ENCODE results near the gene PGBD1. TPM values are rescaled to one million over a fixed set of nuclear protein-coding genes. Genes with fewer than 3 reads are reported as not detected.

PGBD1 gene
- total RNA-seq, 1 experiment from 2014 or later = 2.5 TPM

GRCh38 chr6:28269492-28269891 is 11.9 kb upstream of the PGBD1 start:
- Mint-ChIP-seq H3K4me1 (ENCODE audit: insufficient read depth, unreplicated experiment) (no peaks in the 10 kb centered on the region), H3K9me3 (ENCODE audit: unreplicated experiment) (no peaks in the 10 kb centered on the region), H3K4me3 (ENCODE audit: unreplicated experiment) (no peak overlapping the region), H3K36me3 (ENCODE audit: insufficient read depth, unreplicated experiment) (peaks cover 22% of the 10 kb centered on the region), H3K27me3 (ENCODE audit: insufficient read depth, unreplicated experiment) (no peaks in the 10 kb centered on the region), H3K27ac (ENCODE audit: low read depth, unreplicated experiment) (no peak overlapping the region)
- peak; percentile 75 for DNase-seq (ENCODE audit: unreplicated experiment)
- TF ChIP-seq, protein P1, sequence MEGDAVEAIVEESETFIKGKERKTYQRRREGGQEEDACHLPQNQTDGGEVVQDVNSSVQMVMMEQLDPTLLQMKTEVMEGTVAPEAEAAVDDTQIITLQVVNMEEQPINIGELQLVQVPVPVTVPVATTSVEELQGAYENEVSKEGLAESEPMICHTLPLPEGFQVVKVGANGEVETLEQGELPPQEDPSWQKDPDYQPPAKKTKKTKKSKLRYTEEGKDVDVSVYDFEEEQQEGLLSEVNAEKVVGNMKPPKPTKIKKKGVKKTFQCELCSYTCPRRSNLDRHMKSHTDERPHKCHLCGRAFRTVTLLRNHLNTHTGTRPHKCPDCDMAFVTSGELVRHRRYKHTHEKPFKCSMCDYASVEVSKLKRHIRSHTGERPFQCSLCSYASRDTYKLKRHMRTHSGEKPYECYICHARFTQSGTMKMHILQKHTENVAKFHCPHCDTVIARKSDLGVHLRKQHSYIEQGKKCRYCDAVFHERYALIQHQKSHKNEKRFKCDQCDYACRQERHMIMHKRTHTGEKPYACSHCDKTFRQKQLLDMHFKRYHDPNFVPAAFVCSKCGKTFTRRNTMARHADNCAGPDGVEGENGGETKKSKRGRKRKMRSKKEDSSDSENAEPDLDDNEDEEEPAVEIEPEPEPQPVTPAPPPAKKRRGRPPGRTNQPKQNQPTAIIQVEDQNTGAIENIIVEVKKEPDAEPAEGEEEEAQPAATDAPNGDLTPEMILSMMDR (IDR thresholded peaks at IDR 0.05; ENCODE audit: unreplicated experiment) = no peak
- CTCF ChIA-PET = interaction anchor here (4.6 kb wide), 1 partner anchor 85 kb away, joined by 32 read pairs; no protein-coding TSS in a partner anchor
- intact Hi-C loops (cut with micrococcal nuclease) = loop anchor here (5.0 kb wide), 2 partner anchors 88 to 127 kb away; partner anchors contain the start of gene ZKSCAN8
- POLR2A ChIA-PET = interaction anchor here (0.7 to 8.2 kb wide), 12 partner anchors 8 to 177 kb away, joined by 3 to 110 read pairs (median 14); partner anchors contain the start of genes PGBD1, ZKSCAN3, ZKSCAN4 and ZKSCAN8
- no TSS peak for BruUV-seq (replicated peaks)

DNA sequence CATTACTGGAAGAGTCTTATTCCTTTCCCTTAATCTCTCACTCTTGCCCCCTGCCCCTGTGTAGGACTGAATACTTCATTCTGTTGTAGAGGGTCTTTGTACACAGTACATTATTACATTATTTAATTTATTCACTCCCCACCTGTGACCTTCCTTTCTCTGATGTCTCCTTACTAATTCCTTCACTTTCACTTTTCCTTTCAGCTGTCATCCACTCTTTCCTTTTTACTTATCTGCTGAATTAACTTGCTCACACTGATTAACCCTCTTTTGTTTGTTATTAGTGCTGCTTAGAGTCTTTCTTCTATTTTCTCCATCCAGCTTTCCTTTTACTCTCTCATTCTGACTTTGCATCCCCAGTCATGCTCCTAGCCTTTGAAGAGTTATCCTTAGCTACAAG is 6.5 kb upstream of the PGBD1 start:
- peaks cover 47% of the 10 kb centered on the region for H3K36me3 Mint-ChIP-seq (ENCODE audit: insufficient read depth, unreplicated experiment)
- no peaks in the 10 kb centered on the region for H3K27me3 Mint-ChIP-seq (ENCODE audit: insufficient read depth, unreplicated experiment)
- H3K4me1 Mint-ChIP-seq (ENCODE audit: insufficient read depth, unreplicated experiment) = no peaks in the 10 kb centered on the region
- TF ChIP-seq, protein P1 (IDR thresholded peaks at IDR 0.05; ENCODE audit: unreplicated experiment) = no peak
- no TSS peak for BruUV-seq (replicated peaks)
- no peak overlapping the region for H3K27ac Mint-ChIP-seq (ENCODE audit: low read depth, unreplicated experiment)
- no peak for DNase-seq (ENCODE audit: unreplicated experiment)
- intact Hi-C loops (cut with micrococcal nuclease) = no loop called here
- H3K9me3 Mint-ChIP-seq (ENCODE audit: unreplicated experiment) = no peaks in the 10 kb centered on the region
- ChIA-PET POLR2A (interaction anchor here (1.0 to 1.2 kb wide), 4 partner anchors 15 to 113 kb away, joined by 3 to 4 read pairs (median 3); partner anchors contain the start of gene ZKSCAN4), CTCF (no interaction called here)
- no peak overlapping the region for H3K4me3 Mint-ChIP-seq (ENCODE audit: unreplicated experiment)

DNA sequence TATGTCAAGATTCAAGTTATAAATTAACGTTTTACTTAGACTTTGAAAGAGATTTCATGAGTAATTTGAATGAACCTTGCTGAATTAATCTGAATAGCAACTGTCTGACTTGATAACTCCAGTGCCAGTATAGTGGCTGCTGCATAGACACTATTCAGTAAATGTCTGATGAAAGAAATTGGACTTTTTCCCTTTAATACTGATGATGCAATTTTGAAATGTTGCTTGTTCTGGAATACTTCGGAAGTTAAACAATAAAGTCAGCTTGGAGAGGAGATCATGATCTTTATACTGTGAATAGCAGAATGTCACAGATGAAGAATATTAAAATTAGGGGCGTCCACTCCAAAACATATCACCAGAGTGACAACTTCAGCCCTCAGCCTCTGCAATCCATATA is 3.6 kb upstream of the PGBD1 start:
- no peaks in the 10 kb centered on the region for H3K27me3 Mint-ChIP-seq (ENCODE audit: insufficient read depth, unreplicated experiment)
- H3K4me3 Mint-ChIP-seq (ENCODE audit: unreplicated experiment) = no peak overlapping the region
- BruUV-seq (replicated peaks) = no TSS peak
- ChIA-PET POLR2A (interaction anchor here (1.6 to 2.3 kb wide), 2 partner anchors 9 to 11 kb away, joined by 6 to 8 read pairs; partner anchors contain the start of gene ZSCAN26), CTCF (interaction anchor here (0.5 kb wide), 1 partner anchor 136 kb away, joined by 4 read pairs; no protein-coding TSS in a partner anchor)
- peaks cover 8% of the 10 kb centered on the region for H3K9me3 Mint-ChIP-seq (ENCODE audit: unreplicated experiment)
- TF ChIP-seq, protein P1 (IDR thresholded peaks at IDR 0.05; ENCODE audit: unreplicated experiment) = no peak
- no peak for DNase-seq (ENCODE audit: unreplicated experiment)
- intact Hi-C loops (cut with micrococcal nuclease) = no loop called here
- peaks cover 40% of the 10 kb centered on the region for H3K36me3 Mint-ChIP-seq (ENCODE audit: insufficient read depth, unreplicated experiment)
- H3K4me1 Mint-ChIP-seq (ENCODE audit: insufficient read depth, unreplicated experiment) = peaks cover 9% of the 10 kb centered on the region
- no peak overlapping the region for H3K27ac Mint-ChIP-seq (ENCODE audit: low read depth, unreplicated experiment)

DNA sequence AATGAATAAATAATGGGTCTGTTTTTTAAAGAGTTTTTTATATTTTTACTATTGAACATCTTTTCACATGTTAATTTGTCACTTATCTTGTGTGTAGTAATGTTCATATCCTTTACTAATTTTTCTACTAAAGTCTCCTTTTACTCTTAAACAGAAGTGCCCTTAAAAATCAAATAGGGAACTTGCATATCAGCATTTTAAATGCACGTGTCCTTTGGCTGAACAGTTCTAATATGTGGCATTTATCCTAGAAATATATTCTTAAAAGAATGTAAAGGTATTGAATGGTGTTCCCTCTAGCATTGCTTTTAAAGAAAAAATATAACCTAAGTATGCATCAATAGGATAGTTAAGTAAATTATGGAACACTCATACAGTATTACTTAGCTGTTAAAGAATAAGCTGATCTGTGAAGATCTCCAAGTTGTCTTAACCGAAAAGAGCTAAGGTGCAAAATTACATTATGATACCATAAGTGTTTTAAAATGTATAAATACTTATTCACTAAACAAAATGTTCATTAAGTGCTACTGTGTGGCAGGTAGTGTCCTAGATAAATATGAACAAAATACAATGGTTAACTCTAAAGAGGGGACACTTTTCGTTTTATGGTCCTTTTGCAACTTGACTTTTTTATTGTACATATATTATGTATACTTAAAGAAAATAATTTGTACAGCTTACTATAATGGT is 631 bp upstream of the PGBD1 start:
- POLR2A ChIA-PET = interaction anchor here (0.5 to 5.2 kb wide), 17 partner anchors 8 to 157 kb away, joined by 3 to 62 read pairs (median 3); partner anchors contain the start of genes ZKSCAN3, ZKSCAN4, ZKSCAN8 and ZSCAN26
- no peaks in the 10 kb centered on the region for H3K27me3 Mint-ChIP-seq (ENCODE audit: insufficient read depth, unreplicated experiment)
- peaks cover 12% of the 10 kb centered on the region for H3K36me3 Mint-ChIP-seq (ENCODE audit: insufficient read depth, unreplicated experiment)
- CTCF ChIA-PET = interaction anchor here (0.6 to 3.7 kb wide), 7 partner anchors 10 to 171 kb away, joined by 3 to 15 read pairs (median 5); partner anchors contain the start of genes ZKSCAN3 and ZSCAN26
- no TSS peak for BruUV-seq (replicated peaks)
- no peak for DNase-seq (ENCODE audit: unreplicated experiment)
- no peak overlapping the region for H3K27ac Mint-ChIP-seq (ENCODE audit: low read depth, unreplicated experiment)
- peak overlapping the region; percentile 80 for H3K4me3 Mint-ChIP-seq (ENCODE audit: unreplicated experiment)
- intact Hi-C loops (cut with micrococcal nuclease) = no loop called here
- peaks cover 8% of the 10 kb centered on the region for H3K9me3 Mint-ChIP-seq (ENCODE audit: unreplicated experiment)
- TF ChIP-seq, protein P1 (IDR thresholded peaks at IDR 0.05; ENCODE audit: unreplicated experiment) = no peak
- H3K4me1 Mint-ChIP-seq (ENCODE audit: insufficient read depth, unreplicated experiment) = peaks cover 9% of the 10 kb centered on the region
